ENCODE results near the gene TBC1D32. TPM values are rescaled to one million over a fixed set of nuclear protein-coding genes. Genes with fewer than 3 reads are reported as not detected.

The TBC1D32 gene
- total RNA-seq, 1 donor from 2014 or later = 13.4 TPM

GRCh38 chr6:121365536-121366521 is 31.5 kb upstream of the TBC1D32 start:
- Mint-ChIP-seq H3K4me1 (ENCODE audit: unreplicated experiment) (no peaks in the 10 kb centered on the region), H3K27me3 (ENCODE audit: unreplicated experiment) (peaks cover 55% of the 10 kb centered on the region), H3K27ac (ENCODE audit: unreplicated experiment) (no peak overlapping the region), H3K9me3 (ENCODE audit: unreplicated experiment) (no peaks in the 10 kb centered on the region), H3K4me3 (ENCODE audit: unreplicated experiment) (no peak overlapping the region), H3K36me3 (ENCODE audit: unreplicated experiment) (no peaks in the 10 kb centered on the region)
- TF ChIP-seq, protein P1, sequence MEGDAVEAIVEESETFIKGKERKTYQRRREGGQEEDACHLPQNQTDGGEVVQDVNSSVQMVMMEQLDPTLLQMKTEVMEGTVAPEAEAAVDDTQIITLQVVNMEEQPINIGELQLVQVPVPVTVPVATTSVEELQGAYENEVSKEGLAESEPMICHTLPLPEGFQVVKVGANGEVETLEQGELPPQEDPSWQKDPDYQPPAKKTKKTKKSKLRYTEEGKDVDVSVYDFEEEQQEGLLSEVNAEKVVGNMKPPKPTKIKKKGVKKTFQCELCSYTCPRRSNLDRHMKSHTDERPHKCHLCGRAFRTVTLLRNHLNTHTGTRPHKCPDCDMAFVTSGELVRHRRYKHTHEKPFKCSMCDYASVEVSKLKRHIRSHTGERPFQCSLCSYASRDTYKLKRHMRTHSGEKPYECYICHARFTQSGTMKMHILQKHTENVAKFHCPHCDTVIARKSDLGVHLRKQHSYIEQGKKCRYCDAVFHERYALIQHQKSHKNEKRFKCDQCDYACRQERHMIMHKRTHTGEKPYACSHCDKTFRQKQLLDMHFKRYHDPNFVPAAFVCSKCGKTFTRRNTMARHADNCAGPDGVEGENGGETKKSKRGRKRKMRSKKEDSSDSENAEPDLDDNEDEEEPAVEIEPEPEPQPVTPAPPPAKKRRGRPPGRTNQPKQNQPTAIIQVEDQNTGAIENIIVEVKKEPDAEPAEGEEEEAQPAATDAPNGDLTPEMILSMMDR (IDR thresholded peaks at IDR 0.05) = no peak
- no peak for DNase-seq (ENCODE audit: extremely low spot score, unreplicated experiment)

DNA sequence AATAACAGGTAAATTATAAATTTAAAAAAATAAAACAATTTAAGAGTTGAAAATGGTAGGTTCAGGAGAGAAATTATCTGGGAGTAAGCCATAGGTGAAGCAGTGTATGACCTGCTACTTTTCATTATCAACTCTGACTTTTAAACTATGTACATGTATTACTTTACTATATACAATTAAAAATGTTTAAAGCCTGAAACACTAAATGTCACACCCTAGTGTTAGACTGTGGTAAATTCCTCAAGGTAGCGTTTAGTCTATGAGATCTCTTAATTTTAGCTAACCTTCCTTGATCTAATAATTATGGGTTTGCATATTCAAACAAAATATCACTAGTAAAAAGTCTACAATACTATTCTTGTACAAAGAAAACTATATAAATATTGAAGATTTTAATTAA is 22.3 kb upstream of the TBC1D32 start:
- TF ChIP-seq, protein P1 (IDR thresholded peaks at IDR 0.05) = no peak
- peaks cover 15% of the 10 kb centered on the region for H3K4me1 Mint-ChIP-seq (ENCODE audit: unreplicated experiment)
- H3K27me3 Mint-ChIP-seq (ENCODE audit: unreplicated experiment) = peaks cover 29% of the 10 kb centered on the region
- no peak overlapping the region for H3K4me3 Mint-ChIP-seq (ENCODE audit: unreplicated experiment)
- no peak for DNase-seq (ENCODE audit: extremely low spot score, unreplicated experiment)
- no peaks in the 10 kb centered on the region for H3K9me3 Mint-ChIP-seq (ENCODE audit: unreplicated experiment)
- H3K27ac Mint-ChIP-seq (ENCODE audit: unreplicated experiment) = no peak overlapping the region
- no peaks in the 10 kb centered on the region for H3K36me3 Mint-ChIP-seq (ENCODE audit: unreplicated experiment)

GRCh38 chr6:121354764-121355163 is 20.5 kb upstream of the TBC1D32 start:
- no peak overlapping the region for H3K4me3 Mint-ChIP-seq (ENCODE audit: unreplicated experiment)
- no peak overlapping the region for H3K27ac Mint-ChIP-seq (ENCODE audit: unreplicated experiment)

DNA sequence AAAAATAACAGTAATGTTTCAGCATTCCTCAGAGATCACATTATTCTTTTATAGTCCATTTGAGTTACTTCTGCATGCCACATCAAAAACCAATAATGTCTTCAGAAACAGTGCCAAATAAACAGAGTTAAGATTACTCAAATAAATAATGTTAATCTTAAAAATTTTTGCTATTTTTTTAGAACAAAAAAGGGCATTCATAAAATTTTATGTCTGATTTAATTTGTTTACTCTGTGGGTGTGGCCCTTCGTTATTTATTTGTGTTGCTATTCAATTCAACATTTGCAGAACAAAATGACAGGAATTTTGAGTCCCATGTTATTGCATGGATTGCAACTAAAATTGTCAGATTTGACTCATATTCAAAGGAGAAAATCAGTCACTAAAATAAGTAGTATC is 18.7 kb upstream of the TBC1D32 start:
- Mint-ChIP-seq H3K27ac (ENCODE audit: unreplicated experiment) (no peak overlapping the region), H3K36me3 (ENCODE audit: unreplicated experiment) (no peaks in the 10 kb centered on the region), H3K4me3 (ENCODE audit: unreplicated experiment) (no peak overlapping the region), H3K9me3 (ENCODE audit: unreplicated experiment) (no peaks in the 10 kb centered on the region), H3K4me1 (ENCODE audit: unreplicated experiment) (peaks cover 15% of the 10 kb centered on the region), H3K27me3 (ENCODE audit: unreplicated experiment) (peaks cover 19% of the 10 kb centered on the region)
- no peak for DNase-seq (ENCODE audit: extremely low spot score, unreplicated experiment)
- TF ChIP-seq, protein P1 (IDR thresholded peaks at IDR 0.05) = no peak

More at GRCh38 chr6:121354764-121355163, 20.5 kb upstream of the TBC1D32 start:
- TF ChIP-seq, protein P1 (IDR thresholded peaks at IDR 0.05) = peak; percentile 42
- Mint-ChIP-seq H3K27me3 (ENCODE audit: unreplicated experiment) (peaks cover 28% of the 10 kb centered on the region), H3K4me1 (ENCODE audit: unreplicated experiment) (peaks cover 15% of the 10 kb centered on the region), H3K9me3 (ENCODE audit: unreplicated experiment) (no peaks in the 10 kb centered on the region), H3K36me3 (ENCODE audit: unreplicated experiment) (no peaks in the 10 kb centered on the region)
- no peak for DNase-seq (ENCODE audit: extremely low spot score, unreplicated experiment)

DNA sequence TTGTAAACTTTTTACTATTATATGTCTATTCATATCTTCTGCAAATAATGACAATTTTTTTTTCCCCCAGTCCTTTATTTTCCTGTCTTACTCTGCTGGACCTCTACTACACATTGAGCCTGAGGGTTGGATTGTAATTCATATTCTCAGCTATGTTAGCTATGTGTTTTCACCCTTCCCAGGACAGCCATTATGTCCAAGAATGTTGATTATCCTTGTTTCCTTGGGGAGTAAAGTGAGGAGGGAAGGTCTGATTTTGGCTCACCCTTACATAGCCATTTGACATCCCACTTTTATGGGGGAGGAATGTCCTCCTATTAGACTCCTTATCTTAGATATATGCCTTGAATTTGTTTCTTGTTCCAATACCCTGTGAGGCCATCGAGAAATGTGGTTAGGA is 17.6 kb upstream of the TBC1D32 start:
- Mint-ChIP-seq H3K4me1 (ENCODE audit: unreplicated experiment) (peaks cover 15% of the 10 kb centered on the region), H3K36me3 (ENCODE audit: unreplicated experiment) (no peaks in the 10 kb centered on the region), H3K27ac (ENCODE audit: unreplicated experiment) (no peak overlapping the region), H3K4me3 (ENCODE audit: unreplicated experiment) (no peak overlapping the region), H3K27me3 (ENCODE audit: unreplicated experiment) (peaks cover 17% of the 10 kb centered on the region), H3K9me3 (ENCODE audit: unreplicated experiment) (no peaks in the 10 kb centered on the region)
- TF ChIP-seq, protein P1 (IDR thresholded peaks at IDR 0.05) = no peak
- DNase-seq (ENCODE audit: extremely low spot score, unreplicated experiment) = no peak
